OCI-LY3 (cell line): ENCODE results near the gene ZNF165.

Source experiments
- CTCF ChIP-seq: fragments of 200-600, 300-600 bp; sonication (generic); IDR thresholded peaks from 2 replicates; pipeline ENCODE4 v1.5.1; 2014; ENCODE audit warnings: antibody characterized with exemption, low read length, low read depth
- EZH2phosphoT487 ChIP-seq: fragments of 200-600 bp; shearing (Covaris generic); IDR thresholded peaks from 2 replicates; pipeline ENCODE4 v1.6.1; 2018; ENCODE audit warnings: antibody characterized with exemption, mixed run types, low read depth

GRCh38 chr6:28134716-28135115 lies 54.3 kb downstream of the ZNF165 start:
- no peak for TF ChIP-seq CTCF
- no peak for TF ChIP-seq EZH2phosphoT487
